B cell (primary cell): ENCODE data around the gene KLF7. TPM values are rescaled to one million over a fixed set of nuclear protein-coding genes. Genes with fewer than 3 reads are reported as not detected.

Source experiments
- ATAC-seq: fragments of 200-7000 bp; cut with Tn5 transposase; one replicate; pipeline ENCODE4 v1.10.0; 2021; ENCODE audit warnings: low read depth, mild to moderate bottlenecking, moderate number of reproducible peaks, moderate library complexity
- CTCF ChIA-PET: fragments of 350-600 bp; sonication (Branson Sonifier 250); formaldehyde crosslinking; loops from one replicate; lab custom pipeline; 2021; ENCODE audit warnings: antibody characterized with exemption, inconsistent platforms; lab: Charles Lee
- POLR2A ChIA-PET: fragments of 350-600 bp; sonication (Branson Sonifier 250); formaldehyde crosslinking; loops from one replicate; lab custom pipeline; 2021; ENCODE audit warnings: antibody characterized with exemption; lab: Charles Lee
- DNase-seq: peaks from one replicate; pipeline ENCODE4 v3.0.0; 2013
- H2AFZ ChIP-seq: 2 replicates; pipeline ENCODE4 v1.6.1; 2012; ENCODE audit warnings: mild to moderate bottlenecking, low read depth, low read length; ENCODE audit not compliant: insufficient read depth, poor library complexity, severe bottlenecking
- H3K27ac ChIP-seq, 2 donors: 1 replicate in 1 of 2; 2 replicates in 1 of 2; pipeline ENCODE4 v1.5.1; 2012 to 2013; ENCODE audit warnings: low read length in 2 of 2, mild to moderate bottlenecking in 2 of 2, moderate library complexity in 1 of 2
- H3K27me3 ChIP-seq, 4 experiments: fragments of 200-600 bp in 1 of 4; sonication (generic) in 1 of 4; replicated peaks in 1 of 4; 1 replicate in 2 of 4; 2 replicates in 2 of 4; pipeline versions ENCODE4 v1.6.1 to v1.7.0; 2013 to 2016; ENCODE audit warnings: low read length in 3 of 4, mild to moderate bottlenecking in 2 of 4, mixed read lengths in 1 of 4, moderate library complexity in 1 of 4; ENCODE audit not compliant: insufficient read depth in 4 of 4, control insufficient read depth in 3 of 4; ENCODE audit errors: control extremely low read depth in 1 of 4
- H3K36me3 ChIP-seq, 2 experiments: replicated peaks in 1 of 2; 1 replicate in 1 of 2; 2 replicates in 1 of 2; pipeline versions ENCODE4 v1.6.1 to v1.7.1; 2013; ENCODE audit warnings: low read length in 1 of 2; ENCODE audit not compliant: insufficient read depth in 2 of 2, control insufficient read depth in 1 of 2; ENCODE audit errors: control extremely low read depth in 1 of 2, extremely low read depth in 1 of 2
- H3K4me1 ChIP-seq, 2 donors: fragments of 200-600 bp in 1 of 2; sonication (generic) in 1 of 2; 1 replicate in 1 of 2; 2 replicates in 1 of 2; pipeline versions ENCODE4 v1.5.1 to v1.6.1; 2013 to 2017; ENCODE audit warnings: low read length in 2 of 2; ENCODE audit not compliant: control insufficient read depth in 2 of 2, insufficient read depth in 2 of 2
- H3K4me2 ChIP-seq: replicated peaks from 2 replicates; pipeline ENCODE3; 2012; ENCODE audit warnings: mild to moderate bottlenecking, low read depth, low read length; ENCODE audit not compliant: poor library complexity, severe bottlenecking
- H3K4me3 ChIP-seq, 5 experiments: fragments of 200-600 bp in 1 of 5; sonication (generic) in 1 of 5; 1 replicate in 3 of 5; 2 replicates in 2 of 5; pipeline versions ENCODE4 v1.5.1 to v1.7.0; 2011 to 2016; ENCODE audit warnings: low read length in 4 of 5, mild to moderate bottlenecking in 4 of 5, low read depth in 2 of 5, control low read depth in 1 of 5, moderate library complexity in 1 of 5; ENCODE audit not compliant: insufficient read depth in 1 of 5; ENCODE audit errors: control extremely low read depth in 1 of 5, extremely low read depth in 1 of 5
- H3K79me2 ChIP-seq: fragments of 200-600 bp; sonication (generic); one replicate; pipeline ENCODE4 v1.6.0; 2016; ENCODE audit warnings: low read length; ENCODE audit not compliant: control insufficient read depth, insufficient read depth
- H3K9ac ChIP-seq: fragments of 200-600 bp; sonication (generic); 2 replicates; pipeline ENCODE4 v1.6.1; 2017; ENCODE audit warnings: mild to moderate bottlenecking, low read length, moderate library complexity
- H3K9me3 ChIP-seq, 3 donors: one replicate each; pipeline versions ENCODE4 v1.6.1 to v1.7.1; 2013; ENCODE audit warnings: low read length in 2 of 3; ENCODE audit not compliant: control insufficient read depth in 2 of 3, insufficient read depth in 1 of 3; ENCODE audit errors: control extremely low read depth in 1 of 3
- H4K20me1 ChIP-seq: 2 replicates; pipeline ENCODE4 v1.6.0; 2012; ENCODE audit warnings: mild to moderate bottlenecking, low read length; ENCODE audit not compliant: insufficient read depth, control insufficient read depth, poor library complexity, severe bottlenecking
- H3K27ac Mint-ChIP-seq: one replicate; pipeline ENCODE4 v1.8.0; 2021; ENCODE audit warnings: mixed read lengths
- H3K27me3 Mint-ChIP-seq: one replicate; pipeline ENCODE4 v1.8.0; 2021; ENCODE audit warnings: mixed read lengths
- H3K4me1 Mint-ChIP-seq: one replicate; pipeline ENCODE4 v1.8.0; 2021; ENCODE audit warnings: mixed read lengths
- H3K4me3 Mint-ChIP-seq: one replicate; pipeline ENCODE4 v1.8.0; 2021; ENCODE audit warnings: mixed read lengths
- H3K9me3 Mint-ChIP-seq: one replicate; pipeline ENCODE4 v1.8.0; 2022; ENCODE audit warnings: mixed read lengths; ENCODE audit not compliant: insufficient read depth
- CTCF ChIP-seq: fragments of 200-600 bp; IDR thresholded peaks from one replicate; pipeline ENCODE4 v1.8.0; 2022; ENCODE audit warnings: antibody characterized with exemption, mild to moderate bottlenecking
- EZH2 ChIP-seq: IDR thresholded peaks from 2 replicates; pipeline ENCODE4 v1.6.1; 2012; ENCODE audit warnings: borderline replicate concordance, low read depth, mild to moderate bottlenecking, moderate library complexity, low read length; ENCODE audit not compliant: insufficient read depth, poor library complexity, severe bottlenecking
- WGBS: methylation state at CpG from one replicate; pipeline ENCODE4 v1.1.5; 2013; ENCODE audit warnings: missing lambda C conversion rate; ENCODE audit not compliant: insufficient coverage; 5-methylcytosine and 5-hydroxymethylcytosine counted together
- intact Hi-C: fragments of 100-400 bp; cut with micrococcal nuclease; formaldehyde crosslinking; loops from one replicate; pipeline ENCODE4 v1.10.0; 2022
- polyA plus RNA-seq: library from polyadenylated mRNA; depleted of rRNA; stranded (reverse); fragments of >200 nt; gene quantifications from 2 replicates; pipeline ENCODE4 v1.2.3, GENCODE V29; 2012
- total RNA-seq, 2 donors: library from RNA; stranded (reverse); fragments of 120-200 nt in 1 of 2; gene quantifications; 1 replicate in 1 of 2; 2 replicates in 1 of 2; pipeline versions ENCODE4 v1.2.3 to v1.2.4, GENCODE V29; 2013 to 2022

Gene KLF7
- total and polyA plus RNA-seq, 2 donors (not counting 1 experiment from before 2014, with no cell fraction given): 46.2 to 93.2 TPM

DNA sequence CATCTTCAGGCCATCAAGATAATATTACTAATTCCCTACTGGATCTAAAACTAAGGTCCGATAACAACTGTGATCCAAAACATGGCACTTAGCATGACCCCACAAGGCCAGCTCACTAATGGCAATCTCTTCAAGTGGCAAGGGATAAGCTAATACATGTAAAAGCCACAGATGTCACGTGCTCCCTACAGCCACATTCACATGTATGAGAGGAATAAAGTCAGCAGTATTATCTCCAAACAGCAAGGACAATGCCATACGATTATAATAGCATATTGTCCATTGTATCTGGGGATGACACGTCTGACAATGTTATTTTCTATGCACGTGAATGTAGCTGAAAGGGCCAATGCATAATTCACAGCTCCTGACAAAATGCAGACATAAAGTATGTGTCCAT, 56.0 kb downstream of the KLF7 start:
- no peak for DNase-seq
- Histone ChIP-seq H3K9me3 (no peaks in the 10 kb centered on the region), H3K27ac (no peak overlapping the region), H3K4me3 (no peak overlapping the region), H3K79me2 (peaks cover 12% of the 10 kb centered on the region), H3K4me2 (no peak overlapping the region), H3K36me3 (peaks cover 0 to 5% of the 10 kb centered on the region in 2 experiments), H3K27me3 (no peaks in the 10 kb centered on the region), H4K20me1 (peaks cover 21% of the 10 kb centered on the region), H2AFZ (no peak overlapping the region), H3K4me1 (peaks cover 16 to 19% of the 10 kb centered on the region in 2 donors), H3K9ac (no peak overlapping the region)
- Mint-ChIP-seq H3K4me1 (peaks cover 36% of the 10 kb centered on the region), H3K4me3 (no peak overlapping the region), H3K9me3 (no peaks in the 10 kb centered on the region), H3K27ac (no peak overlapping the region), H3K27me3 (no peaks in the 10 kb centered on the region)
- TF ChIP-seq CTCF (no peak), EZH2 (no peak)
- intact Hi-C loops: no loop called here
- ChIA-PET CTCF (interaction anchor here (0.6 kb wide), 1 partner anchor 47 kb away, joined by 3 read pairs; no protein-coding TSS in a partner anchor), POLR2A (no interaction called here)
- WGBS: 100% methylated on average over 1 of the region's 5 CpGs
- no peak for ATAC-seq

DNA sequence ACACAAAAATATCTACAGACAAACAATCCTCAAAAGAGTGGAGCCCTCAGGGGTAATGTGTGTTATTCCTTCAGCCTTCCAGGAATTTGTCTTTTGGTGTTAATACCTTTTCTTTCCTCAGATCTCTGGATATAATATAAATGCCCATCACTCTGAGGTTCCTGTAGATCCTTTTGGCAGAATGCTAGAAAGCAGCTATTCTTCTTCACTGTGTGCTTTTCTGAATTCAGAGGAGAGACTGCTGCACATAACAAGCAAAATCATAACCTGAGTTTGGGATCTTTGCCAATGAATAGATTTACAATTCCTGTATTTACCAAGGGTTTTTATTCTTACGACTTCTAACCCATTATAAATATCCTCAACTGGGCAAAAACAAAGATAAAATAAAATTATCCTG, 57.3 kb downstream of the KLF7 start:
- Histone ChIP-seq H3K36me3 (peaks cover 0 to 7% of the 10 kb centered on the region in 2 experiments), H3K4me3 (no peak overlapping the region), H3K9ac (no peak overlapping the region), H3K4me1 (peaks cover 16 to 19% of the 10 kb centered on the region in 2 donors), H3K9me3 (no peaks in the 10 kb centered on the region), H2AFZ (no peak overlapping the region), H3K4me2 (no peak overlapping the region), H3K27ac (no peak overlapping the region), H4K20me1 (peaks cover 21% of the 10 kb centered on the region), H3K27me3 (no peaks in the 10 kb centered on the region), H3K79me2 (peaks cover 7% of the 10 kb centered on the region)
- 60% methylated on average over 1 of the region's 1 CpG for WGBS
- ATAC-seq: no peak
- ChIA-PET POLR2A (interaction anchor here (0.5 kb wide), 1 partner anchor 401 kb away, joined by 3 read pairs; no protein-coding TSS in a partner anchor), CTCF (interaction anchor here (0.8 kb wide), 1 partner anchor 35 kb away, joined by 3 read pairs; no protein-coding TSS in a partner anchor)
- no peaks in the 10 kb centered on the region for H3K27me3 Mint-ChIP-seq
- no peak overlapping the region for H3K27ac Mint-ChIP-seq
- peaks cover 34% of the 10 kb centered on the region for H3K4me1 Mint-ChIP-seq
- TF ChIP-seq EZH2 (no peak), CTCF (no peak)
- intact Hi-C loops: no loop called here
- DNase-seq: no peak
- no peak overlapping the region for H3K4me3 Mint-ChIP-seq
- no peaks in the 10 kb centered on the region for H3K9me3 Mint-ChIP-seq
